ENCODE measurements around the gene TMUB1. TPM values are rescaled to one million over a fixed set of nuclear protein-coding genes. Genes with fewer than 3 reads are reported as not detected.

The TMUB1 gene
- total and polyA plus RNA-seq, 9 of the 15 experiments (the other 6 are each of a cell fraction or from before 2014, with no cell fraction given) = 0.14 to 241 (median 74.1) TPM

DNA sequence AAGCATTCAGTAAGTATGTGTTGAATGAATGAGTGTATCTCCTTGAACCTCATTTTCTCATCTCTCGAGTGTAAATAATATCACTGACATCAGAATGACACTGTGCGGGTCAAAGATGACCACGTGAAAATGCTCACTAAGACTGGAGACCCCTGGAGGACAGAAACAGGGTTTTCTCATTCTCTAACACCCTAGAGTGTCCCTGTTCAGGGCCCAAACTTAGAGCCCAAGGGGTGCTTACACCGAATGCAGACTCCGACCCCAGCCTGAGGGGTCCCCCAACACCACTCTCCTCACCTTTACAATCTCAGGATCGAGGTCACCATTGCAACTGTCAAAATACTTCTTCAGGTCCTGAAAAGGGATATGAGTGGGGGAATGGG lies 27.0 kb downstream of the TMUB1 start (continued):
- TF ChIP-seq, protein P1, sequence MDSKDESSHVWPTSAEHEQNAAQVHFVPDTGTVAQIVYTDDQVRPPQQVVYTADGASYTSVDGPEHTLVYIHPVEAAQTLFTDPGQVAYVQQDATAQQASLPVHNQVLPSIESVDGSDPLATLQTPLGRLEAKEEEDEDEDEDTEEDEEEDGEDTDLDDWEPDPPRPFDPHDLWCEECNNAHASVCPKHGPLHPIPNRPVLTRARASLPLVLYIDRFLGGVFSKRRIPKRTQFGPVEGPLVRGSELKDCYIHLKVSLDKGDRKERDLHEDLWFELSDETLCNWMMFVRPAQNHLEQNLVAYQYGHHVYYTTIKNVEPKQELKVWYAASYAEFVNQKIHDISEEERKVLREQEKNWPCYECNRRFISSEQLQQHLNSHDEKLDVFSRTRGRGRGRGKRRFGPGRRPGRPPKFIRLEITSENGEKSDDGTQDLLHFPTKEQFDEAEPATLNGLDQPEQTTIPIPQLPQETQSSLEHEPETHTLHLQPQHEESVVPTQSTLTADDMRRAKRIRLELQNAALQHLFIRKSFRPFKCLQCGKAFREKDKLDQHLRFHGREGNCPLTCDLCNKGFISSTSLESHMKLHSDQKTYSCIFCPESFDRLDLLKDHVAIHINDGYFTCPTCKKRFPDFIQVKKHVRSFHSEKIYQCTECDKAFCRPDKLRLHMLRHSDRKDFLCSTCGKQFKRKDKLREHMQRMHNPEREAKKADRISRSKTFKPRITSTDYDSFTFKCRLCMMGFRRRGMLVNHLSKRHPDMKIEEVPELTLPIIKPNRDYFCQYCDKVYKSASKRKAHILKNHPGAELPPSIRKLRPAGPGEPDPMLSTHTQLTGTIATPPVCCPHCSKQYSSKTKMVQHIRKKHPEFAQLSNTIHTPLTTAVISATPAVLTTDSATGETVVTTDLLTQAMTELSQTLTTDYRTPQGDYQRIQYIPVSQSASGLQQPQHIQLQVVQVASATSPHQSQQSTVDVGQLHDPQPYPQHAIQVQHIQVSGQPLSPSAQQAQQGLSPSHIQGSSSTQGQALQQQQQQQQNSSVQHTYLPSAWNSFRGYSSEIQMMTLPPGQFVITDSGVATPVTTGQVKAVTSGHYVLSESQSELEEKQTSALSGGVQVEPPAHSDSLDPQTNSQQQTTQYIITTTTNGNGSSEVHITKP (IDR thresholded peaks at IDR 0.05; ENCODE audit: partially characterized antibody) = peak; percentile 29
- no peak for TF ChIP-seq GTF2F1 (IDR thresholded peaks at IDR 0.05; ENCODE audit: low read depth, low read length)
- TF ChIP-seq, protein P2, sequence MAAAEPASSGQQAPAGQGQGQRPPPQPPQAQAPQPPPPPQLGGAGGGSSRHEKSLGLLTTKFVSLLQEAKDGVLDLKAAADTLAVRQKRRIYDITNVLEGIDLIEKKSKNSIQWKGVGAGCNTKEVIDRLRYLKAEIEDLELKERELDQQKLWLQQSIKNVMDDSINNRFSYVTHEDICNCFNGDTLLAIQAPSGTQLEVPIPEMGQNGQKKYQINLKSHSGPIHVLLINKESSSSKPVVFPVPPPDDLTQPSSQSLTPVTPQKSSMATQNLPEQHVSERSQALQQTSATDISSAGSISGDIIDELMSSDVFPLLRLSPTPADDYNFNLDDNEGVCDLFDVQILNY (CRISPR knock-in tag; IDR thresholded peaks at IDR 0.05) = 0 out of 2 replicates have a peak, but pooled peaks have one; percentile 80
- TF ChIP-seq CTBP1 (IDR thresholded peaks at IDR 0.05; ENCODE audit: borderline replicate concordance) = peak; percentile 35; the same call in 1 of the 2 replicates
- no peak for TF ChIP-seq RHOXF2B (CRISPR knock-in tag; conservative IDR thresholded peaks at IDR 0.05)
- TF ChIP-seq POLR2H (tag; IDR thresholded peaks at IDR 0.05; ENCODE audit: low read depth) = no peak
- no peak for TF ChIP-seq KDM1A (IDR thresholded peaks at IDR 0.05)
- no peak for TF ChIP-seq PURB (CRISPR knock-in tag; IDR thresholded peaks at IDR 0.05; ENCODE audit: low read depth)
- no peak for TF ChIP-seq KAT7 (CRISPR knock-in tag; IDR thresholded peaks at IDR 0.05; ENCODE audit: borderline replicate concordance)
- TF ChIP-seq CXXC5 (CRISPR knock-in tag; IDR thresholded peaks at IDR 0.05) = 0 out of 2 replicates have a peak, but pooled peaks have one; percentile 47
- TF ChIP-seq TCF3 (CRISPR knock-in tag; IDR thresholded peaks at IDR 0.05) = peak; percentile 33; the same call in 1 of the 2 replicates
- TF ChIP-seq ZNF384 (IDR thresholded peaks at IDR 0.05; ENCODE audit: low read depth, low read length) = no peak
- TF ChIP-seq ESRRA (IDR thresholded peaks at IDR 0.05; ENCODE audit: borderline replicate concordance, low read depth) = 0 out of 2 replicates have a peak, but pooled peaks have one; percentile 11
- TF ChIP-seq HCFC1 (IDR thresholded peaks at IDR 0.05; ENCODE audit: low read depth, low read length) = peak; percentile 60
- TF ChIP-seq, protein P3, sequence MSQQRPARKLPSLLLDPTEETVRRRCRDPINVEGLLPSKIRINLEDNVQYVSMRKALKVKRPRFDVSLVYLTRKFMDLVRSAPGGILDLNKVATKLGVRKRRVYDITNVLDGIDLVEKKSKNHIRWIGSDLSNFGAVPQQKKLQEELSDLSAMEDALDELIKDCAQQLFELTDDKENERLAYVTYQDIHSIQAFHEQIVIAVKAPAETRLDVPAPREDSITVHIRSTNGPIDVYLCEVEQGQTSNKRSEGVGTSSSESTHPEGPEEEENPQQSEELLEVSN (IDR thresholded peaks at IDR 0.05; ENCODE audit: borderline replicate concordance in 1 of 2, extremely low read depth in 1 of 2, insufficient read depth in 1 of 2, insufficient read length in 1 of 2, low read depth in 1 of 2, low read length in 1 of 2, poor library complexity in 1 of 2, severe bottlenecking in 1 of 2) = peak in 1 of 2 experiments; percentile 69
- no peak for TF ChIP-seq PHB (CRISPR knock-in tag; IDR thresholded peaks at IDR 0.05)
- peak; percentile 42 for TF ChIP-seq CREB1 (IDR thresholded peaks at IDR 0.05)
- peak; percentile 11; the same call in 1 of the 2 replicates for TF ChIP-seq CREB1 (CRISPR knock-in tag; IDR thresholded peaks at IDR 0.05)
- no peak for TF ChIP-seq FOS (IDR thresholded peaks at IDR 0.05; ENCODE audit: extremely low read depth, insufficient read length)
- peak in 1 of 2 experiments; percentile 54; a peak in 1 of 4 replicates for TF ChIP-seq ARNT (IDR thresholded peaks at IDR 0.05)
- TF ChIP-seq, protein P4, sequence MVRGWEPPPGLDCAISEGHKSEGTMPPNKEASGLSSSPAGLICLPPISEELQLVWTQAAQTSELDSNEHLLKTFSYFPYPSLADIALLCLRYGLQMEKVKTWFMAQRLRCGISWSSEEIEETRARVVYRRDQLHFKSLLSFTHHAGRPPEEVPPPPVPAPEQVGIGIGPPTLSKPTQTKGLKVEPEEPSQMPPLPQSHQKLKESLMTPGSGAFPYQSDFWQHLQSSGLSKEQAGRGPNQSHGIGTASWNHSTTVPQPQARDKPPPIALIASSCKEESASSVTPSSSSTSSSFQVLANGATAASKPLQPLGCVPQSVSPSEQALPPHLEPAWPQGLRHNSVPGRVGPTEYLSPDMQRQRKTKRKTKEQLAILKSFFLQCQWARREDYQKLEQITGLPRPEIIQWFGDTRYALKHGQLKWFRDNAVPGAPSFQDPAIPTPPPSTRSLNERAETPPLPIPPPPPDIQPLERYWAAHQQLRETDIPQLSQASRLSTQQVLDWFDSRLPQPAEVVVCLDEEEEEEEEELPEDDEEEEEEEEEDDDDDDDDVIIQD (CRISPR knock-in tag; IDR thresholded peaks at IDR 0.05) = no peak
- no peak for TF ChIP-seq BRCA1 (IDR thresholded peaks at IDR 0.05)
- no peak for TF ChIP-seq BRCA1 (CRISPR knock-in tag; IDR thresholded peaks at IDR 0.05)

All from K562 (cell line).